ENCODE measurements around the gene COLQ.

The COLQ gene

GRCh38 chr3:15521573-15521965, at the start of gene COLQ:
TSS of gene COLQ (minus strand) at chr3:15521706. CDS start at chr3:15521625, 81 bp downstream.
- Histone ChIP-seq H3K36me3 (ENCODE audit: control insufficient read depth in 2 of 2, insufficient read depth in 2 of 2, low read length in 2 of 2) (no peaks in the 10 kb centered on the region), H3K27me3 (ENCODE audit: control insufficient read depth in 2 of 2, insufficient read depth in 2 of 2, low read length in 2 of 2) (no peaks in the 10 kb centered on the region), H3K9me3 (ENCODE audit: control insufficient read depth in 2 of 2, low read length in 2 of 2) (no peaks in the 10 kb centered on the region), H3K27ac (ENCODE audit: low read depth in 2 of 2, low read length in 2 of 2) (no peak within 1 kb of the TSS), H3K4me1 (ENCODE audit: control insufficient read depth in 2 of 2, insufficient read depth in 2 of 2, low read length in 2 of 2) (no peaks in the 10 kb centered on the region), H3K9ac (ENCODE audit: low read depth in 1 of 2, low read length in 2 of 2) (no peak within 1 kb of the TSS), H3K4me3 (ENCODE audit: low read length in 2 of 2) (peak within 1 kb of the TSS in 1 of 2 donors; percentile 33)

DNA sequence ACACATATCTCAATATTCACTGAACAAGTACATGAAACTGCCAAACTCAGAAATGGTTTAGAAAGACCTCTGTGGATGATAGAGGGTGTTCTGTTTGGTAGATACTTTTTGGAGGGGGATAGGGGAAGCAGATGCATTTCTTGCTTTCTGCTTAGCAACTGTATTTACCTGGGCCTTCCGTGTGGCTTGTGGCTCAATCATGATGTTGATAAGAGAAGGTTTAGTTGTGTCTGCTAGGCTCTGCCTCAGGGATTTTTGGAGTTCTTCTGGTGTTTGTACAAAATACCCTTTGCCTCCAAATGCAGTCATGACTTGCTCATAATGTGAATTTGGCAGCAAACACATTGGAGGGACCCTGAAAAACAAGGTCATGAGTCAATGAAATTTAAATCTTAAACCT, 41.7 kb upstream of the COLQ start:
- H3K9me3 ChIP-seq (ENCODE audit: control insufficient read depth in 2 of 2, low read length in 2 of 2): no peaks in the 10 kb centered on the region
- no peak overlapping the region for H3K27ac ChIP-seq (ENCODE audit: low read depth in 2 of 2, low read length in 2 of 2)
- H3K4me1 ChIP-seq (ENCODE audit: control insufficient read depth in 2 of 2, insufficient read depth in 2 of 2, low read length in 2 of 2): no peaks in the 10 kb centered on the region
- no peaks in the 10 kb centered on the region for H3K27me3 ChIP-seq (ENCODE audit: control insufficient read depth in 2 of 2, insufficient read depth in 2 of 2, low read length in 2 of 2)
- no peak overlapping the region for H3K4me3 ChIP-seq (ENCODE audit: low read length in 2 of 2)
- peaks cover 32 to 48% of the 10 kb centered on the region in 2 donors for H3K36me3 ChIP-seq (ENCODE audit: control insufficient read depth in 2 of 2, insufficient read depth in 2 of 2, low read length in 2 of 2)
- H3K9ac ChIP-seq (ENCODE audit: low read depth in 1 of 2, low read length in 2 of 2): no peak overlapping the region

GRCh38 chr3:15562560-15562959, 41.1 kb upstream of the COLQ start:
- no peaks in the 10 kb centered on the region for H3K27me3 ChIP-seq (ENCODE audit: control insufficient read depth in 2 of 2, insufficient read depth in 2 of 2, low read length in 2 of 2)
- H3K4me3 ChIP-seq (ENCODE audit: low read length in 2 of 2): no peak overlapping the region
- H3K36me3 ChIP-seq (ENCODE audit: control insufficient read depth in 2 of 2, insufficient read depth in 2 of 2, low read length in 2 of 2): peaks cover 28 to 42% of the 10 kb centered on the region in 2 donors
- H3K9ac ChIP-seq (ENCODE audit: low read depth in 1 of 2, low read length in 2 of 2): no peak overlapping the region
- peaks cover 0 to 3% of the 10 kb centered on the region in 2 donors for H3K4me1 ChIP-seq (ENCODE audit: control insufficient read depth in 2 of 2, insufficient read depth in 2 of 2, low read length in 2 of 2)
- no peak overlapping the region for H3K27ac ChIP-seq (ENCODE audit: low read depth in 2 of 2, low read length in 2 of 2)
- H3K9me3 ChIP-seq (ENCODE audit: control insufficient read depth in 2 of 2, low read length in 2 of 2): no peaks in the 10 kb centered on the region

DNA sequence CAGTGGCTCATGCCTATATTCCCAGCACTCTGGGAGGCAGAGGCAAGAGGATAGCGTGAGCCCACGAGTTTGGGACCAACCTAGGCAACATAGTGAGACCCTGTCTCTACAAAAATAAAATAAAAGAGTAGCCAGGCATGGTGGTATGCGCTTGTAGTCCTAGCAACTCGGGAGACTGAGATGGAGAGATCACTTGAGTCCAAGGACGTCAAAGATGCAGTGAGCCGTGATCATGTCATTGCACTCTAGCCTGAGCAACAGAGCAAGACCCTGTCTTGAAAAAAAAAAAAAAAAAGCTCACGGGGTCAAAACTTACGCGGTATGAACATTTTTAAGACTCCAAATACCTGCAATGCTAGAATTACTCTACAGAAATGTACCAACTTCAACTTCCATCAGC, 37.1 kb upstream of the COLQ start:
- H3K36me3 ChIP-seq (ENCODE audit: control insufficient read depth in 2 of 2, insufficient read depth in 2 of 2, low read length in 2 of 2): peaks cover 11 to 19% of the 10 kb centered on the region in 2 donors
- H3K4me3 ChIP-seq (ENCODE audit: low read length in 2 of 2): no peak overlapping the region

GRCh38 chr3:15557511-15557946, 36.0 kb upstream of the COLQ start:
- Histone ChIP-seq H3K9ac (ENCODE audit: low read depth in 1 of 2, low read length in 2 of 2) (no peak overlapping the region), H3K4me1 (ENCODE audit: control insufficient read depth in 2 of 2, insufficient read depth in 2 of 2, low read length in 2 of 2) (peaks cover 0 to 3% of the 10 kb centered on the region in 2 donors), H3K4me3 (ENCODE audit: low read length in 2 of 2) (no peak overlapping the region), H3K9me3 (ENCODE audit: control insufficient read depth in 2 of 2, low read length in 2 of 2) (no peaks in the 10 kb centered on the region), H3K36me3 (ENCODE audit: control insufficient read depth in 2 of 2, insufficient read depth in 2 of 2, low read length in 2 of 2) (peaks cover 3 to 15% of the 10 kb centered on the region in 2 donors), H3K27me3 (ENCODE audit: control insufficient read depth in 2 of 2, insufficient read depth in 2 of 2, low read length in 2 of 2) (no peaks in the 10 kb centered on the region), H3K27ac (ENCODE audit: low read depth in 2 of 2, low read length in 2 of 2) (no peak overlapping the region)

More for the DNA sequence above, 37.1 kb upstream of the COLQ start:
- H3K9ac ChIP-seq (ENCODE audit: low read depth in 1 of 2, low read length in 2 of 2): no peak overlapping the region
- H3K27ac ChIP-seq (ENCODE audit: low read depth in 2 of 2, low read length in 2 of 2): no peak overlapping the region
- no peaks in the 10 kb centered on the region for H3K9me3 ChIP-seq (ENCODE audit: control insufficient read depth in 2 of 2, low read length in 2 of 2)
- no peaks in the 10 kb centered on the region for H3K27me3 ChIP-seq (ENCODE audit: control insufficient read depth in 2 of 2, insufficient read depth in 2 of 2, low read length in 2 of 2)
- H3K4me1 ChIP-seq (ENCODE audit: control insufficient read depth in 2 of 2, insufficient read depth in 2 of 2, low read length in 2 of 2): peaks cover 0 to 3% of the 10 kb centered on the region in 2 donors

- H3K36me3 ChIP-seq (ENCODE audit: control insufficient read depth in 2 of 2, insufficient read depth in 2 of 2, low read length in 2 of 2): peaks cover 2 to 10% of the 10 kb centered on the region in 2 donors
- H3K4me1 ChIP-seq (ENCODE audit: control insufficient read depth in 2 of 2, insufficient read depth in 2 of 2, low read length in 2 of 2): peaks cover 0 to 3% of the 10 kb centered on the region in 2 donors
- no peak overlapping the region for H3K27ac ChIP-seq (ENCODE audit: low read depth in 2 of 2, low read length in 2 of 2)
- H3K27me3 ChIP-seq (ENCODE audit: control insufficient read depth in 2 of 2, insufficient read depth in 2 of 2, low read length in 2 of 2): no peaks in the 10 kb centered on the region
- no peak overlapping the region for H3K9ac ChIP-seq (ENCODE audit: low read depth in 1 of 2, low read length in 2 of 2)
- no peak overlapping the region for H3K4me3 ChIP-seq (ENCODE audit: low read length in 2 of 2)
- H3K9me3 ChIP-seq (ENCODE audit: control insufficient read depth in 2 of 2, low read length in 2 of 2): no peaks in the 10 kb centered on the region
These were observed 35.0 kb upstream of the COLQ start for GRCh38 chr3:15556512-15556911.

GRCh38 chr3:15553749-15554148, 32.2 kb upstream of the COLQ start:
- Histone ChIP-seq H3K4me1 (ENCODE audit: control insufficient read depth in 2 of 2, insufficient read depth in 2 of 2, low read length in 2 of 2) (peaks cover 0 to 3% of the 10 kb centered on the region in 2 donors), H3K27me3 (ENCODE audit: control insufficient read depth in 2 of 2, insufficient read depth in 2 of 2, low read length in 2 of 2) (no peaks in the 10 kb centered on the region), H3K27ac (ENCODE audit: low read depth in 2 of 2, low read length in 2 of 2) (no peak overlapping the region), H3K36me3 (ENCODE audit: control insufficient read depth in 2 of 2, insufficient read depth in 2 of 2, low read length in 2 of 2) (peaks cover 0 to 8% of the 10 kb centered on the region in 2 donors), H3K9me3 (ENCODE audit: control insufficient read depth in 2 of 2, low read length in 2 of 2) (no peaks in the 10 kb centered on the region), H3K9ac (ENCODE audit: low read depth in 1 of 2, low read length in 2 of 2) (no peak overlapping the region), H3K4me3 (ENCODE audit: low read length in 2 of 2) (no peak overlapping the region)

DNA sequence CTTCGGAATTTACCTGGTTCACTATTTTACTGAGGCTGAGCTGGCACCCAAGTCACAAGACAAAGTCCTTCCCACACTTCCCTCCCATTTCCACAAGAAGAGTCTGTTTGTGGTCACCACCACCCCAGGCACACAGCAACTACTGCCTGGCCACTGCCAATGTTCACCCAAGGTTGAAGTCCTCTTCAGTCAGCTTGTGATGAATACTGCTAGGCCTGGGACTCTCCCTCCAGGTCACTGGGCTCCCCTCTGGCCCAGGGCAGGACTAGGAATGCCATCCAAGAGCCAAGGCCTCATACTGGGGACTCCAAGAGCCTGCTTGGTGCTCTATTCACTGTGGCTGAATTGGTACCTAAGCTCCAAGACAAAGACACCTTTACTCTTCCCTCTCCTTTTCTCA, 30.4 kb upstream of the COLQ start:
- Histone ChIP-seq H3K4me3 (ENCODE audit: low read length in 2 of 2) (no peak overlapping the region), H3K27me3 (ENCODE audit: control insufficient read depth in 2 of 2, insufficient read depth in 2 of 2, low read length in 2 of 2) (no peaks in the 10 kb centered on the region), H3K9ac (ENCODE audit: low read depth in 1 of 2, low read length in 2 of 2) (no peak overlapping the region), H3K36me3 (ENCODE audit: control insufficient read depth in 2 of 2, insufficient read depth in 2 of 2, low read length in 2 of 2) (peaks cover 0 to 6% of the 10 kb centered on the region in 2 donors), H3K27ac (ENCODE audit: low read depth in 2 of 2, low read length in 2 of 2) (no peak overlapping the region), H3K4me1 (ENCODE audit: control insufficient read depth in 2 of 2, insufficient read depth in 2 of 2, low read length in 2 of 2) (no peaks in the 10 kb centered on the region), H3K9me3 (ENCODE audit: control insufficient read depth in 2 of 2, low read length in 2 of 2) (no peaks in the 10 kb centered on the region)

DNA sequence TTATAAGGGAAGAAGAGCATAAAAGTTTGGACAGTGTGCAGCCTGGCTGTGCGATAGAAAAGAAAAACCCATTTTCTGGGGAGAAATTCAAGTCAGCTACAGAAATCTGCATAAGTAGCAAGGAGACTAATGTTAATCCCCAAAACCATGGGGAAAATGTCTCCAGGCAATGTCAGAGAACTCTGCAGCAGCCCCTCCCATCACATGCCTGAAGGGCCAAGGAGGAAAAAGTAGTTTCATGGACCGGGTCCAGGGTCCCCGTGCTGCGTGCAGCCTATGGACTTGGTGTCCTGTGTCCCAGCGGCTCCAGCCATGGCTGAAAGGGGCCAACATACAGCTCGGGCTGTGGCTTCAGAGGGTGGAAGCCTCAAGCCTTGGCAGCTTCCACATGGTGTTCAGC, 28.3 kb upstream of the COLQ start:
- H3K9ac ChIP-seq (ENCODE audit: low read depth in 1 of 2, low read length in 2 of 2): no peak overlapping the region
- peaks cover 0 to 6% of the 10 kb centered on the region in 2 donors for H3K36me3 ChIP-seq (ENCODE audit: control insufficient read depth in 2 of 2, insufficient read depth in 2 of 2, low read length in 2 of 2)
- H3K27ac ChIP-seq (ENCODE audit: low read depth in 2 of 2, low read length in 2 of 2): no peak overlapping the region
- no peaks in the 10 kb centered on the region for H3K9me3 ChIP-seq (ENCODE audit: control insufficient read depth in 2 of 2, low read length in 2 of 2)
- no peaks in the 10 kb centered on the region for H3K27me3 ChIP-seq (ENCODE audit: control insufficient read depth in 2 of 2, insufficient read depth in 2 of 2, low read length in 2 of 2)
- H3K4me3 ChIP-seq (ENCODE audit: low read length in 2 of 2): no peak overlapping the region
- no peaks in the 10 kb centered on the region for H3K4me1 ChIP-seq (ENCODE audit: control insufficient read depth in 2 of 2, insufficient read depth in 2 of 2, low read length in 2 of 2)

- no peaks in the 10 kb centered on the region for H3K27me3 ChIP-seq (ENCODE audit: control insufficient read depth in 2 of 2, insufficient read depth in 2 of 2, low read length in 2 of 2)
- no peak overlapping the region for H3K9ac ChIP-seq (ENCODE audit: low read depth in 1 of 2, low read length in 2 of 2)
- H3K4me3 ChIP-seq (ENCODE audit: low read length in 2 of 2): no peak overlapping the region
- no peak overlapping the region for H3K27ac ChIP-seq (ENCODE audit: low read depth in 2 of 2, low read length in 2 of 2)
- H3K4me1 ChIP-seq (ENCODE audit: control insufficient read depth in 2 of 2, insufficient read depth in 2 of 2, low read length in 2 of 2): no peaks in the 10 kb centered on the region
- H3K36me3 ChIP-seq (ENCODE audit: control insufficient read depth in 2 of 2, insufficient read depth in 2 of 2, low read length in 2 of 2): no peaks in the 10 kb centered on the region
- H3K9me3 ChIP-seq (ENCODE audit: control insufficient read depth in 2 of 2, low read length in 2 of 2): no peaks in the 10 kb centered on the region
These were observed 21.1 kb upstream of the COLQ start for GRCh38 chr3:15542614-15543013.

DNA sequence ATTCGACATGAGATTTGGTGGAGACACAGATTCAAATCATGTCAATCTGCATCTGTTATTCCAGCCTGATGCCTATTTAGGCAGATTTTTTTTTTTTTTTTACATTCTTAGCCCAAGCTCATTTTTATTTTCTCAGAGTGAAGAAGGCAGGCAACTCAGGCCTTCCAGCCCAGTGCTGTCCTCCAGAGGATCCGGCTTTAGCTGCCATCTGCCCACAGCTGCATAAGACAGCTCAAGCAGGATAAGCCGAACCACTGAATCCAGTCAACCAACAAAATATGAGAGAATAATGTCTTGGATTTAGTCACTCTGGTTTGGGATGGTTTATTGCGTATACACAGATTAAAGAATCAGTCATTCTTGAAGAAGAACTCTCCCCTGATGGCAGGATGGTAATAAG, 19.9 kb upstream of the COLQ start:
- H3K27me3 ChIP-seq (ENCODE audit: control insufficient read depth in 2 of 2, insufficient read depth in 2 of 2, low read length in 2 of 2): no peaks in the 10 kb centered on the region
- H3K4me3 ChIP-seq (ENCODE audit: low read length in 2 of 2): no peak overlapping the region
- no peaks in the 10 kb centered on the region for H3K9me3 ChIP-seq (ENCODE audit: control insufficient read depth in 2 of 2, low read length in 2 of 2)
- H3K9ac ChIP-seq (ENCODE audit: low read depth in 1 of 2, low read length in 2 of 2): no peak overlapping the region
- no peaks in the 10 kb centered on the region for H3K4me1 ChIP-seq (ENCODE audit: control insufficient read depth in 2 of 2, insufficient read depth in 2 of 2, low read length in 2 of 2)
- H3K36me3 ChIP-seq (ENCODE audit: control insufficient read depth in 2 of 2, insufficient read depth in 2 of 2, low read length in 2 of 2): no peaks in the 10 kb centered on the region
- H3K27ac ChIP-seq (ENCODE audit: low read depth in 2 of 2, low read length in 2 of 2): no peak overlapping the region

Data from mucosa of rectum (tissue), 2 donors.